CD4-positive, alpha-beta memory T cell (primary cell): ENCODE data around the gene ZWILCH. TPM values are rescaled to one million over a fixed set of nuclear protein-coding genes. Genes with fewer than 3 reads are reported as not detected.
A peak's percentile ranks its signal among the peaks of the same experiment; 100 is the strongest.

Source experiments
- CTCF ChIA-PET: fragments of 350-600 bp; sonication (Branson Sonifier 250); formaldehyde crosslinking; loops from one replicate; lab custom pipeline; 2021; ENCODE audit warnings: inconsistent platforms; ENCODE audit not compliant: partially characterized antibody; lab: Charles Lee
- POLR2A ChIA-PET: fragments of 350-600 bp; sonication (Branson Sonifier 250); formaldehyde crosslinking; loops from one replicate; lab custom pipeline; 2021; ENCODE audit not compliant: partially characterized antibody; lab: Charles Lee
- DNase-seq, 5 donors: peaks; one replicate each; pipeline versions ENCODE4 v3.0.0 to v3.0.0-alpha.2; 2020 to 2022; ENCODE audit warnings: mixed read lengths in 1 of 5
- H3K27ac ChIP-seq: one replicate; pipeline ENCODE4 v1.7.0; 2013; ENCODE audit warnings: low read depth, low read length
- H3K27me3 ChIP-seq: 2 replicates; pipeline ENCODE4 v1.7.0; 2013; ENCODE audit warnings: mild to moderate bottlenecking, low read length, moderate library complexity; ENCODE audit not compliant: insufficient read depth
- H3K36me3 ChIP-seq: 2 replicates; pipeline ENCODE4 v1.7.0; 2013; ENCODE audit warnings: mild to moderate bottlenecking, low read length, moderate library complexity; ENCODE audit not compliant: insufficient read depth
- H3K4me1 ChIP-seq: 2 replicates; pipeline ENCODE4 v1.7.0; 2013; ENCODE audit warnings: mild to moderate bottlenecking, low read length, moderate library complexity; ENCODE audit not compliant: insufficient read depth
- H3K4me3 ChIP-seq, 2 donors: one replicate each; pipeline ENCODE4 v1.7.0; 2013; ENCODE audit warnings: low read length in 2 of 2, mild to moderate bottlenecking in 1 of 2
- H3K9me3 ChIP-seq, 2 donors: one replicate each; pipeline ENCODE4 v1.7.0; 2013; ENCODE audit warnings: low read length in 2 of 2, control low read depth in 1 of 2; ENCODE audit not compliant: control insufficient read depth in 1 of 2
- H3K27ac Mint-ChIP-seq, 7 donors: one replicate each; pipeline ENCODE4 v1.8.0; 2020 to 2021; ENCODE audit warnings: mixed read lengths in 7 of 7, mild to moderate bottlenecking in 6 of 7, inconsistent platforms in 3 of 7, moderate library complexity in 3 of 7
- H3K27me3 Mint-ChIP-seq, 2 donors: one replicate each; pipeline ENCODE4 v1.8.0; 2020 to 2021; ENCODE audit warnings: mixed read lengths in 2 of 2
- H3K36me3 Mint-ChIP-seq, 2 donors: one replicate each; pipeline ENCODE4 v1.8.0; 2020 to 2021; ENCODE audit warnings: mixed read lengths in 2 of 2, inconsistent platforms in 1 of 2, mild to moderate bottlenecking in 1 of 2
- H3K4me1 Mint-ChIP-seq, 4 donors: one replicate each; pipeline ENCODE4 v1.8.0; 2020 to 2021; ENCODE audit warnings: mixed read lengths in 4 of 4, mild to moderate bottlenecking in 1 of 4
- H3K4me3 Mint-ChIP-seq, 8 donors: one replicate each; pipeline ENCODE4 v1.8.0; 2020 to 2021; ENCODE audit warnings: mixed read lengths in 8 of 8, mild to moderate bottlenecking in 7 of 8, moderate library complexity in 6 of 8, inconsistent platforms in 3 of 8
- H3K9me3 Mint-ChIP-seq, 8 donors: one replicate each; pipeline ENCODE4 v1.8.0; 2020 to 2021; ENCODE audit warnings: mixed read lengths in 8 of 8, mild to moderate bottlenecking in 5 of 8, inconsistent platforms in 3 of 8, moderate library complexity in 1 of 8
- intact Hi-C: fragments of 100-400 bp; cut with micrococcal nuclease; formaldehyde crosslinking; loops from one replicate; pipeline ENCODE4 v1.15.1; 2023
- polyA plus RNA-seq, 2 donors: library from polyadenylated mRNA; unstranded; fragments of 300-500 nt; fragmentation: Illumina TruSeq; gene quantifications; one replicate each; pipeline ENCODE4 v1.2.3, GENCODE V29; 2021
- total RNA-seq, 2 experiments: library from RNA; stranded (reverse); gene quantifications; one replicate each; pipeline ENCODE4 v1.2.3, GENCODE V29; 2021

The ZWILCH gene
- total and polyA plus RNA-seq, 4 experiments from 2014 or later = 5.1 to 7.2 (median 6.4) TPM

DNA sequence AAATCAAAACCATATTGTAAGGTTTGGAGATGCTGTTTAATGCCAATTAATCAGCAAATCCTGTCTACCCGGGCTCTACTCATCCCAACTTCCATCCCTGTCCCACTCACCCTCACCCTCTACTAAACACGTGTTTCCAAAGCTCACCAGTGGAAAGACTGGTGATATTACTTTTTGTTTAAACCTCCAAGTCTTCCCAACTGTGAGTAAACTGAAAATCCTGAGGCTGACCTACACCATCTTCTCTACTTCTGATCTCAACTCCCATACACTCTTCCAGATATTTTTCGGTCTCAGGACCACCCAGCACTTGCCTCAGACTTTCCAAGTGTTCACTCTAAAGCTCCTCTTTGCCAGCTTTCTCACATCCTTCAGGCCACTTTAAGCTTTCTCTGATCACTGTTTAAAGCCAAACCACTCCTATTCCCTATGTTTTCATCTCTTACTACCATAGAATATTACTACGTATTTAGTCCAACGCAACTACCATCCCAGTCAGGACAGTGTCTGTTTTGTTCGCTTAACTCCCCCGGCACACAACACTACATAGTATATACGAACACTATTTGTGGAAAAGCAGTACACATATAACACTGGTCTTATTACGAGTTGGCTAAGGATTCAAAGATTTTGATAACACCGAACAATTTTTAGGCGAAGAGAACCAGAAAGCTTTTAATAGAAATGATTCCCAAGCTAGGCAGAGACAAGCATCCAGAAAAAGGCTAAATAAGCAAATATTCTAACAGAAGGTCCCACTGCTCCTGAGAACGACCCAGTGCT lies 1.2 kb upstream of the ZWILCH start:
- peak overlapping the region; percentile 98 to 100 (median 100) for H3K4me3 Mint-ChIP-seq
- intact Hi-C loops = loop anchor here (2.0 to 10.0 kb wide), 2 partner anchors 209 to 1199 kb away; partner anchors contain the start of gene RNU5B-1
- Histone ChIP-seq H3K9me3 (no peaks in the 10 kb centered on the region), H3K27ac (peak overlapping the region; percentile 89), H3K4me1 (peaks cover 35% of the 10 kb centered on the region), H3K36me3 (peaks cover 45% of the 10 kb centered on the region), H3K4me3 (peak overlapping the region; percentile 86 to 97), H3K27me3 (no peaks in the 10 kb centered on the region)
- ChIA-PET POLR2A (interaction anchor here (0.5 to 3.7 kb wide), 8 partner anchors 9 to 1393 kb away, joined by 3 to 44 read pairs (median 9); partner anchors contain the start of genes DIS3L and MAP2K1), CTCF (interaction anchor here (1.3 to 3.4 kb wide), 4 partner anchors 17 to 894 kb away, joined by 3 to 25 read pairs (median 4); partner anchors contain the start of gene MAP2K1)
- peaks cover 33 to 70% (median 45%) of the 10 kb centered on the region in 4 donors for H3K4me1 Mint-ChIP-seq
- peak overlapping the region; percentile 96 to 100 (median 99) for H3K27ac Mint-ChIP-seq
- H3K9me3 Mint-ChIP-seq = peaks cover 0 to 3% (median 0%) of the 10 kb centered on the region in 8 donors
- H3K27me3 Mint-ChIP-seq = no peaks in the 10 kb centered on the region
- H3K36me3 Mint-ChIP-seq = peaks cover 36 to 66% of the 10 kb centered on the region in 2 donors
- DNase-seq = peak in 2 of 5 donors; percentile 8 to 11

DNA sequence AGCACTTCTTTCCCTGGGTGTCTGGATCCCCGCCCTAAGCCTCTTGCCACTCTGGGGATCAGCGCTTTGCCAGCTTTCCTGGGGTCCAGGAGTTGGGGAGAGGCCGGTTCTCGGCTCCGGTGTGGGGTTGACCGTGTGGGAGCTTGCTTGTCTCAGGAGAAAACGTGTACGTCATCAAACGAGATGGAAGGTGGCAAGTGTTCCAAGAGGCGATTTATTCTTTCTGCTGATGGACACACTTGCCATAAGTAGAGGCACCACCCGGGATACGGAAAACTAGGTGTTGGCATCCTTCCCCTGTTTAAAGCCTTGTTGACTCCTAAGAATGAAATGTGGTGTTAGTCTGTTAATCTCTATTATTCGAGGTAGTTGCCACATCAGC lies 295 bp downstream of the ZWILCH start:
- H3K4me1 ChIP-seq = peaks cover 35% of the 10 kb centered on the region
- no peak for DNase-seq
- peak overlapping the region; percentile 86 to 97 for H3K4me3 ChIP-seq
- peak overlapping the region; percentile 89 for H3K27ac ChIP-seq
- Mint-ChIP-seq H3K4me3 (peak overlapping the region; percentile 98 to 100 (median 100)), H3K27me3 (no peaks in the 10 kb centered on the region), H3K4me1 (peaks cover 29 to 60% (median 41%) of the 10 kb centered on the region in 4 donors), H3K36me3 (peaks cover 23 to 53% of the 10 kb centered on the region in 2 donors), H3K9me3 (peaks cover 0 to 3% (median 0%) of the 10 kb centered on the region in 8 donors), H3K27ac (peak overlapping the region; percentile 96 to 100 (median 99))
- intact Hi-C loops = loop anchor here (1.0 to 10.0 kb wide), 6 partner anchors 8 to 1201 kb away; partner anchors contain the start of genes MAP2K1, MAP2K5, RNU5B-1 and SNAPC5
- H3K27me3 ChIP-seq = no peaks in the 10 kb centered on the region
- H3K9me3 ChIP-seq = no peaks in the 10 kb centered on the region
- ChIA-PET POLR2A (interaction anchor here (0.8 to 3.7 kb wide), 14 partner anchors 8 to 214 kb away, joined by 3 to 44 read pairs (median 5); partner anchors contain the start of genes DIS3L, MAP2K1, SNAPC5 and TIPIN), CTCF (interaction anchor here (1.9 to 3.4 kb wide), 2 partner anchors 8 to 119 kb away, joined by 14 to 25 read pairs; partner anchors contain the start of genes MAP2K1 and SNAPC5)
- H3K36me3 ChIP-seq = peaks cover 31% of the 10 kb centered on the region

DNA sequence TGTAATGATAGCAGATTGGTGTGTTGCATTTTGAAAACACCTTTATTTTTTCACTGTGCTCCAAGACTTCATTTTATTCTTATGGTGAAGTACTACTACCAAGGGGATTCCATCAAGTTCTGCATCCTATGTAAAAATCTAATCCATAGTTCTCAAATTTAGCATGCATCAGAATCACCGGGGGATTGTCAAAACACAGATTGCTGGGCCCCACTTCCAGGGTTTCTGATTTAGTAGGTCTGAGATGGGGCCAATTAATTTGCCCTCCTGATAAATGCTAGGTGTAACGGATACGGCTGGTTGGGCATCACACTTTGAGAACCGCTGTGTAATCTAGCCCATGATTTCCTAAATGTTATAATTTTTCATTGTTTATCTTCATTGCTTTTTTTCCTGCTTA lies 692 bp downstream of the ZWILCH start:
- POLR2A ChIA-PET = interaction anchor here (0.8 to 3.7 kb wide), 11 partner anchors 9 to 214 kb away, joined by 3 to 44 read pairs (median 10); partner anchors contain the start of genes DIS3L, MAP2K1, SNAPC5 and TIPIN

DNA sequence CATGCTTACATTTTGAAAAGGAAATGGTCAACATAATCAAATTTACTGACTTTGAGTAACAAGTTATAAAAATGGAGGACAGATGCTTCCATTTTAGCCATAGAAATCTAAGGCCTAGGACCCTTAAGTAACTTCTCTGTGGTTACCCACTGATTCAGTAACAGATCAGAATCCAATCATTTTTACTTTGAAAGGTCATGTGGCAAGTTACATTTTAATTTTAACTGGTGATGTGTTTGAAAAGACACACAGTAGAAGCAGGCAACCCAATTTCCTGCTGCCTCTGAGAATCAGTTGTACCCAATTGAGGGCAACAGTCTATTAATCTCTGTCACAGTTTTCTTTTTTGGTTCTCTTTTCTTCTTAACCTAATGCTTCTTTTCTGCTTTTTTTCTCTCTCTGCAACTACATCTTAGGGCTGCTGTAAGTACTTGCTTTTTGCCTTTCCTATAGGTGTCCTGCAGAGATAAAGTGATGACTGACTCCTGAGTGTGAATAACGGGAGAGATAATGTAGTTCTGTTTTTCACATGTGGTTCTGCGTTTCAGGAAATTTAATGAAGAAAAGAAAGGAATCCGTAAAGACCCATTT lies 3.3 kb downstream of the ZWILCH start:
- Histone ChIP-seq H3K27me3 (no peaks in the 10 kb centered on the region), H3K27ac (no peak overlapping the region), H3K4me3 (no peak overlapping the region), H3K9me3 (no peaks in the 10 kb centered on the region), H3K36me3 (peaks cover 1% of the 10 kb centered on the region), H3K4me1 (peaks cover 14% of the 10 kb centered on the region)
- Mint-ChIP-seq H3K4me3 (no peak overlapping the region), H3K9me3 (peaks cover 0 to 3% (median 0%) of the 10 kb centered on the region in 8 donors), H3K4me1 (peaks cover 17 to 32% (median 25%) of the 10 kb centered on the region in 4 donors), H3K36me3 (peaks cover 4 to 25% of the 10 kb centered on the region in 2 donors), H3K27ac (no peak overlapping the region), H3K27me3 (no peaks in the 10 kb centered on the region)
- intact Hi-C loops = loop anchor here (5.0 to 10.0 kb wide), 2 partner anchors 1034 to 1204 kb away; partner anchors contain the start of genes MAP2K5 and RNU5B-1
- no peak for DNase-seq
- ChIA-PET POLR2A (no interaction called here), CTCF (interaction anchor here (1.1 to 1.4 kb wide), 2 partner anchors 11 to 122 kb away, joined by 3 to 7 read pairs; partner anchors contain the start of genes MAP2K1 and SNAPC5)

More for the DNA sequence above, 692 bp downstream of the ZWILCH start:
- intact Hi-C loops = loop anchor here (1.0 to 10.0 kb wide), 6 partner anchors 9 to 1201 kb away; partner anchors contain the start of genes MAP2K1, MAP2K5, RNU5B-1 and SNAPC5
- Mint-ChIP-seq H3K4me3 (peak overlapping the region; percentile 98 to 100 (median 100)), H3K36me3 (peaks cover 19 to 49% of the 10 kb centered on the region in 2 donors), H3K4me1 (peaks cover 29 to 58% (median 41%) of the 10 kb centered on the region in 4 donors), H3K27me3 (no peaks in the 10 kb centered on the region), H3K27ac (peak overlapping the region; percentile 96 to 100 (median 99)), H3K9me3 (peaks cover 0 to 3% (median 0%) of the 10 kb centered on the region in 8 donors)
- H3K9me3 ChIP-seq = no peaks in the 10 kb centered on the region
- CTCF ChIA-PET = interaction anchor here (1.9 to 3.4 kb wide), 2 partner anchors 8 to 119 kb away, joined by 14 to 25 read pairs; partner anchors contain the start of genes MAP2K1 and SNAPC5
- peaks cover 35% of the 10 kb centered on the region for H3K4me1 ChIP-seq
- H3K27me3 ChIP-seq = no peaks in the 10 kb centered on the region
- H3K27ac ChIP-seq = peak overlapping the region; percentile 89
- no peak for DNase-seq
- H3K36me3 ChIP-seq = peaks cover 27% of the 10 kb centered on the region
- H3K4me3 ChIP-seq = peak overlapping the region; percentile 86 to 97

DNA sequence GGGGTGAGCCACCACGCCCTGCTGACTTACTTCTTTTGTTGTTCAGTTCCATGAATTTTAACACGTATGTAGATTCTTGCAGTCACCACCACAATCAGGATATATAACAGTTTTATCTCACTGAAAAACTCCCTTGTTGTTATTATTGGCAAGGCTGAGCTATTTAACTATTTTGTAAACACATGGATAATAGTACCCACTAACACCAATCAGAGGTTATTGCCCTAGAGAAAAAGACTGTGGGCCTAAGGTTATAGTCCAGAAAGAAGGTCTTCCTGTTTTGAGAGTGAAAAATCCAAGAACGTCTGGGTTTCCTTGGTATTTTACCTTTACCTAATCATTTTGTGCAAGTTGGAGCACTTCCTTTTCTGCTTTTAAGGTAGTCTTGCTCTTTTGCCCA lies 9.5 kb downstream of the ZWILCH start:
- Histone ChIP-seq H3K27ac (no peak overlapping the region), H3K4me3 (no peak overlapping the region), H3K27me3 (no peaks in the 10 kb centered on the region), H3K9me3 (no peaks in the 10 kb centered on the region), H3K4me1 (no peaks in the 10 kb centered on the region), H3K36me3 (no peaks in the 10 kb centered on the region)
- intact Hi-C loops = no loop called here
- ChIA-PET CTCF (no interaction called here), POLR2A (interaction anchor here (1.1 kb wide), 1 partner anchor 10 kb away, joined by 4 read pairs; the partner anchor contains the start of genes RPL4 and ZWILCH)
- Mint-ChIP-seq H3K4me1 (no peaks in the 10 kb centered on the region), H3K4me3 (no peak overlapping the region), H3K9me3 (no peaks in the 10 kb centered on the region), H3K36me3 (peaks cover 16 to 20% of the 10 kb centered on the region in 2 donors), H3K27ac (no peak overlapping the region), H3K27me3 (no peaks in the 10 kb centered on the region)
- no peak for DNase-seq

DNA sequence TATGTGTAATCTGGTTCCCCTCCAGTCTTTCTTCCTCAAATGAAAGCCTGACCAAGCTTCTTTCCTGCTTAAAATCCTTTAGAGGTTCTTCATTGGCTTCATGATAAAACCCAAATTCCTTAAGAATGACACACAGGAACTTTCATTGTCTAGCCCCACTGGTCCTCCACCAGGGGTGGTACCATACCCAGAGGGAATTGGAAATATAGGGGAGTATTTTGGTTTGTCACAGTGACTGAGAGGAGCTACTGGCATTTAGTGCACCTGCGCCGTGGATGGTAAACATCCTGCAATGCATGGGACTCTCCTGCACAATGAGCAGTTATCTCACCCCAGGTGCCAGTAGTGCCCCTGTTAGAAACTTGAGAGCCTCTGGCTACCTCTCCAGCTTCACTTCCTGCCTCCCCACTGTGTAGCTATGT lies 10.8 kb downstream of the ZWILCH start:
- no peak overlapping the region for H3K4me3 Mint-ChIP-seq
- CTCF ChIA-PET = no interaction called here
- no peaks in the 10 kb centered on the region for H3K4me1 ChIP-seq

More for the DNA sequence above, 10.8 kb downstream of the ZWILCH start:
- peaks cover 16 to 21% of the 10 kb centered on the region in 2 donors for H3K36me3 Mint-ChIP-seq
- intact Hi-C loops = no loop called here
- no peaks in the 10 kb centered on the region for H3K27me3 Mint-ChIP-seq
- no peaks in the 10 kb centered on the region for H3K36me3 ChIP-seq
- peak overlapping the region in 1 of 7 donors; percentile 81 for H3K27ac Mint-ChIP-seq
- DNase-seq = no peak
- POLR2A ChIA-PET = no interaction called here
- no peaks in the 10 kb centered on the region for H3K9me3 ChIP-seq
- H3K4me1 Mint-ChIP-seq = no peaks in the 10 kb centered on the region
- H3K4me3 ChIP-seq = no peak overlapping the region
- no peaks in the 10 kb centered on the region for H3K9me3 Mint-ChIP-seq
- H3K27me3 ChIP-seq = no peaks in the 10 kb centered on the region
- H3K27ac ChIP-seq = no peak overlapping the region
